Activated naive CD8-positive, alpha-beta T cell treated with anti-CD3 and anti-CD28 coated beads for 36 hours (primary cell): ENCODE data around the gene MCTP2. TPM values are rescaled to one million over a fixed set of nuclear protein-coding genes. Genes with fewer than 3 reads are reported as not detected.

Source experiments
- DNase-seq: peaks from one replicate; pipeline ENCODE4 v3.0.0; 2021
- H3K27ac Mint-ChIP-seq: one replicate; pipeline ENCODE4 v1.8.0; 2022; ENCODE audit warnings: mild to moderate bottlenecking, moderate library complexity, mixed read lengths
- H3K27me3 Mint-ChIP-seq: one replicate; pipeline ENCODE4 v1.8.0; 2022; ENCODE audit warnings: mild to moderate bottlenecking, mixed read lengths
- H3K36me3 Mint-ChIP-seq: one replicate; pipeline ENCODE4 v1.8.0; 2021; ENCODE audit warnings: mild to moderate bottlenecking, mixed read lengths
- H3K4me1 Mint-ChIP-seq: one replicate; pipeline ENCODE4 v1.8.0; 2021; ENCODE audit warnings: mixed read lengths
- H3K4me3 Mint-ChIP-seq: one replicate; pipeline ENCODE4 v1.8.0; 2022; ENCODE audit warnings: mild to moderate bottlenecking, moderate library complexity, mixed read lengths
- H3K9me3 Mint-ChIP-seq: one replicate; pipeline ENCODE4 v1.8.0; 2022; ENCODE audit warnings: mixed read lengths
- total RNA-seq, 2 experiments: library from RNA; stranded (reverse); gene quantifications; one replicate each; pipeline ENCODE4 v1.2.3, GENCODE V29; 2021

Gene MCTP2
- total RNA-seq, 2 experiments from 2014 or later = 12.1 to 12.6 TPM

DNA sequence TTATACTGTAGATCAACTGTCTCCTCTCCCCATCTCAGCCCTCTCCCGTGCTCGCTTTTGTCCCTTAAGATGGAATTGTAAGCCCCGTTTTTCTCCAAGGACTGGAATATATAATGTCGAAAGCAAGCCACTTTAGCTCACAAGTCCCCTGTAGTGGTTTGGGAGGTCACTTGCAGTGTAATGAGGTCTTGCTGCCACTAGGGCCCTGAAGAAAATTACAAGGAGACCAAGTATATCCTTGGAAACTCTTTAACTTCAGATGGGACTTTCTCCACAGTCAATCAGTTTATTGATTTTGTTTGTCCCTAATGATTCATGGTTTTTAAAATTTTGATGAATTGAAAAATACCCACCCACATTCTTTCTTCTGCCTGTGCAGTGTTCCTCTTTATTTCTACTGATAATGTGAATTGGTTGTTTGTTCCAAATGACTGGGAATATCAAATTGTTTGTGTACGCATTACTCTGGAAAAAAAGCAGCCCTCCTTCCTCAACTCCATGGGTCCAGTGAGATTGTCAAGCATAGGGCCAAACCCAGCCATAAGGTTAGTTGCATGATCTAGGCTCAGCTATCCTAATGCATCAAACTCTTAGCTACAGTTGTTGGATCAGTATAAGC lies 294.8 kb downstream of the MCTP2 start:
- no peaks in the 10 kb centered on the region for H3K36me3 Mint-ChIP-seq
- peaks cover 4% of the 10 kb centered on the region for H3K27me3 Mint-ChIP-seq
- H3K9me3 Mint-ChIP-seq = no peaks in the 10 kb centered on the region
- H3K4me3 Mint-ChIP-seq = no peak overlapping the region
- H3K27ac Mint-ChIP-seq = no peak overlapping the region
- DNase-seq = no peak
- H3K4me1 Mint-ChIP-seq = no peaks in the 10 kb centered on the region

DNA sequence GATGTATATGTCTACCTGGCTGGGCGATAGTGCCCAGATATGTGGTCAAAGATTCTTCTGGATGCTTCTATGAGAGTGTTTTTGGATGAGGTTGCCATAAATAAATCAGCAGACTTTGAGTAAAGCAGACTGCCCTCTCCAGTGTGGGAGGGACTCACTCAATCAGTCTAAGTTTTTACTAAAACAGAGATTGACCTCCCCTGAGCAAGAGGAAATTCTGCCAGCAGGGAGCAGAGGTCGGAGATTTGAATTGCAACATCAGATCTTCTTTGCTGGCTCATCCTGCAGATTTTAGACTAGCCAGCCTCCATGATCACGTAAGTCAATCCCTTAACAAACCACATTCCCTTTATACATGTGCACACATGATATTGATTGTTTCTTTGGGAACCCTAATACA lies 300.9 kb downstream of the MCTP2 start:
- no peak for DNase-seq
- no peaks in the 10 kb centered on the region for H3K4me1 Mint-ChIP-seq
- no peaks in the 10 kb centered on the region for H3K36me3 Mint-ChIP-seq
- H3K4me3 Mint-ChIP-seq = no peak overlapping the region
- H3K27ac Mint-ChIP-seq = no peak overlapping the region
- H3K27me3 Mint-ChIP-seq = peaks cover 8% of the 10 kb centered on the region
- no peaks in the 10 kb centered on the region for H3K9me3 Mint-ChIP-seq
